ENCODE data around the gene SLC22A13. TPM values are rescaled to one million over a fixed set of nuclear protein-coding genes. Genes with fewer than 3 reads are reported as not detected.

Gene SLC22A13
- total and polyA plus RNA-seq, 2 experiments from 2014 or later, result 0.13 to 0.66 TPM

GRCh38 chr3:38308456-38308855 lies 42.8 kb downstream of the SLC22A13 start:
- Histone ChIP-seq H3K4me3 (no peak overlapping the region), H3K27ac (ENCODE audit: low read depth) (no peak overlapping the region), H3K79me2 (replicated peaks; ENCODE audit: insufficient read depth) (no peaks in the 10 kb centered on the region), H4K20me1 (replicated peaks; ENCODE audit: insufficient read depth) (no peaks in the 10 kb centered on the region; the same call in 1 of the 2 replicates), H3K27me3 (ENCODE audit: insufficient read depth) (no peaks in the 10 kb centered on the region), H3F3A (replicated peaks; ENCODE audit: low read depth) (no peaks in the 10 kb centered on the region), H3K4me2 (no peak overlapping the region), H3K9me2 (ENCODE audit: insufficient read depth) (no peaks in the 10 kb centered on the region), H3K36me3 (ENCODE audit: insufficient read depth) (no peaks in the 10 kb centered on the region), H2AFZ (no peak overlapping the region), H3K4me1 (ENCODE audit: insufficient read depth) (no peaks in the 10 kb centered on the region)
- peaks cover 4% of the 10 kb centered on the region for H3K27me3 Mint-ChIP-seq (ENCODE audit: insufficient read depth, low read depth, poor library complexity)
- H3K36me3 Mint-ChIP-seq (ENCODE audit: low read depth), result no peaks in the 10 kb centered on the region
- no peak for DNase-seq (ENCODE audit: low spot score)
- no peak for TF ChIP-seq EZH2phosphoT487 (IDR thresholded peaks at IDR 0.05; ENCODE audit: unreplicated experiment)
- no peak for TF ChIP-seq POLR2AphosphoS5 (IDR thresholded peaks at IDR 0.05; ENCODE audit: low read depth)
- no peak for TF ChIP-seq ZNF462 (CRISPR knock-in tag; IDR thresholded peaks at IDR 0.05)
- TF ChIP-seq, protein P1, sequence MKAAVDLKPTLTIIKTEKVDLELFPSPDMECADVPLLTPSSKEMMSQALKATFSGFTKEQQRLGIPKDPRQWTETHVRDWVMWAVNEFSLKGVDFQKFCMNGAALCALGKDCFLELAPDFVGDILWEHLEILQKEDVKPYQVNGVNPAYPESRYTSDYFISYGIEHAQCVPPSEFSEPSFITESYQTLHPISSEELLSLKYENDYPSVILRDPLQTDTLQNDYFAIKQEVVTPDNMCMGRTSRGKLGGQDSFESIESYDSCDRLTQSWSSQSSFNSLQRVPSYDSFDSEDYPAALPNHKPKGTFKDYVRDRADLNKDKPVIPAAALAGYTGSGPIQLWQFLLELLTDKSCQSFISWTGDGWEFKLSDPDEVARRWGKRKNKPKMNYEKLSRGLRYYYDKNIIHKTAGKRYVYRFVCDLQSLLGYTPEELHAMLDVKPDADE (IDR thresholded peaks at IDR 0.05), result no peak
- no peak for TF ChIP-seq NANOG (IDR thresholded peaks at IDR 0.05; ENCODE audit: borderline replicate concordance)
- TF ChIP-seq, protein P2, sequence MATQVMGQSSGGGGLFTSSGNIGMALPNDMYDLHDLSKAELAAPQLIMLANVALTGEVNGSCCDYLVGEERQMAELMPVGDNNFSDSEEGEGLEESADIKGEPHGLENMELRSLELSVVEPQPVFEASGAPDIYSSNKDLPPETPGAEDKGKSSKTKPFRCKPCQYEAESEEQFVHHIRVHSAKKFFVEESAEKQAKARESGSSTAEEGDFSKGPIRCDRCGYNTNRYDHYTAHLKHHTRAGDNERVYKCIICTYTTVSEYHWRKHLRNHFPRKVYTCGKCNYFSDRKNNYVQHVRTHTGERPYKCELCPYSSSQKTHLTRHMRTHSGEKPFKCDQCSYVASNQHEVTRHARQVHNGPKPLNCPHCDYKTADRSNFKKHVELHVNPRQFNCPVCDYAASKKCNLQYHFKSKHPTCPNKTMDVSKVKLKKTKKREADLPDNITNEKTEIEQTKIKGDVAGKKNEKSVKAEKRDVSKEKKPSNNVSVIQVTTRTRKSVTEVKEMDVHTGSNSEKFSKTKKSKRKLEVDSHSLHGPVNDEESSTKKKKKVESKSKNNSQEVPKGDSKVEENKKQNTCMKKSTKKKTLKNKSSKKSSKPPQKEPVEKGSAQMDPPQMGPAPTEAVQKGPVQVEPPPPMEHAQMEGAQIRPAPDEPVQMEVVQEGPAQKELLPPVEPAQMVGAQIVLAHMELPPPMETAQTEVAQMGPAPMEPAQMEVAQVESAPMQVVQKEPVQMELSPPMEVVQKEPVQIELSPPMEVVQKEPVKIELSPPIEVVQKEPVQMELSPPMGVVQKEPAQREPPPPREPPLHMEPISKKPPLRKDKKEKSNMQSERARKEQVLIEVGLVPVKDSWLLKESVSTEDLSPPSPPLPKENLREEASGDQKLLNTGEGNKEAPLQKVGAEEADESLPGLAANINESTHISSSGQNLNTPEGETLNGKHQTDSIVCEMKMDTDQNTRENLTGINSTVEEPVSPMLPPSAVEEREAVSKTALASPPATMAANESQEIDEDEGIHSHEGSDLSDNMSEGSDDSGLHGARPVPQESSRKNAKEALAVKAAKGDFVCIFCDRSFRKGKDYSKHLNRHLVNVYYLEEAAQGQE (IDR thresholded peaks at IDR 0.05; ENCODE audit: unreplicated experiment), result no peak
- no peak for TF ChIP-seq EZH2 (IDR thresholded peaks at IDR 0.05; ENCODE audit: low read depth, unreplicated experiment)
- TF ChIP-seq ZNF114 (CRISPR knock-in tag; IDR thresholded peaks at IDR 0.05), result no peak
- no peak for TF ChIP-seq ZNF331 (CRISPR knock-in tag; IDR thresholded peaks at IDR 0.05; ENCODE audit: low read depth)
- no peak overlapping the region for H3K4me3 Mint-ChIP-seq
- no peak overlapping the region for H3K27ac Mint-ChIP-seq
- ATAC-seq, result no peak
- H3K4me1 Mint-ChIP-seq, result no peaks in the 10 kb centered on the region
- H3K9me3 Mint-ChIP-seq, result no peaks in the 10 kb centered on the region; the same call in 1 of the 3 replicates
